PC-3 (cell line): Measurements from ENCODE around the gene DNAH3. TPM values are rescaled to one million over a fixed set of nuclear protein-coding genes. Genes with fewer than 3 reads are reported as not detected.
A peak's percentile ranks its signal among the peaks of the same experiment; 100 is the strongest.

Source experiments
- ATAC-seq: fragments of 200-7000 bp; cut with Tn5 transposase; 2 replicates; pipeline ENCODE4 v1.9.1; 2020; ENCODE audit warnings: mild to moderate bottlenecking, moderate library complexity
- BruUV-seq: library from RNA; stranded (reverse); fragments of 400-500 nt; replicated peaks from 2 replicates; lab custom pipeline; 2021; lab: Mats Ljungman, UMichigan
- CTCF ChIA-PET: fragments of 300-600 bp; sonication (Branson Sonifier 250); formaldehyde crosslinking; loops from one replicate; lab custom pipeline; 2022; ENCODE audit warnings: antibody characterized with exemption; lab: Charles Lee
- POLR2A ChIA-PET: fragments of 300-600 bp; sonication (Branson Sonifier 250); formaldehyde crosslinking; loops from one replicate; lab custom pipeline; 2022; ENCODE audit warnings: antibody characterized with exemption; ENCODE audit not compliant: unreplicated experiment; lab: Charles Lee
- DNase-seq: peaks from one replicate; pipeline ENCODE4 v3.0.0-alpha.2; 2015
- H2AFZ ChIP-seq: fragments of 300-600 bp; sonication (generic); 2 replicates; pipeline ENCODE4 v1.6.0; 2016; ENCODE audit warnings: antibody characterized with exemption, low read length
- H3F3A ChIP-seq: fragments of 300-600 bp; sonication (generic); one replicate; pipeline ENCODE4 v1.6.0; 2017; ENCODE audit warnings: antibody characterized with exemption, low read length, control low read depth, mild to moderate bottlenecking; ENCODE audit not compliant: unreplicated experiment
- H3K27ac ChIP-seq: fragments of 300-600 bp; sonication (generic); 2 replicates; pipeline ENCODE4 v1.5.1; 2016; ENCODE audit warnings: mild to moderate bottlenecking, low read length
- H3K27me3 ChIP-seq: fragments of 300-600 bp; sonication (generic); 2 replicates; pipeline ENCODE4 v1.6.1; 2016; ENCODE audit warnings: low read length, mixed read lengths
- H3K36me3 ChIP-seq: fragments of 300-600 bp; sonication (generic); 2 replicates; pipeline ENCODE4 v1.6.1; 2016; ENCODE audit warnings: low read depth, mixed run types, low read length, mixed read lengths
- H3K4me1 ChIP-seq: fragments of 300-600 bp; sonication (generic); 2 replicates; pipeline ENCODE4 v1.5.1; 2016; ENCODE audit warnings: low read length; ENCODE audit not compliant: insufficient read depth
- H3K4me2 ChIP-seq: fragments of 300-600 bp; sonication (generic); 2 replicates; pipeline ENCODE4 v1.6.0; 2016; ENCODE audit warnings: low read length
- H3K4me3 ChIP-seq: fragments of 300-600 bp; sonication (generic); 2 replicates; pipeline ENCODE4 v1.5.1; 2016; ENCODE audit warnings: mild to moderate bottlenecking, low read length, mixed read lengths
- H3K79me2 ChIP-seq: fragments of 300-600 bp; sonication (generic); 2 replicates; pipeline ENCODE4 v1.6.1; 2017; ENCODE audit warnings: low read length, mixed read lengths
- H3K9ac ChIP-seq: fragments of 300-600 bp; sonication (generic); 2 replicates; pipeline ENCODE4 v1.6.0; 2016; ENCODE audit warnings: mild to moderate bottlenecking, low read length
- H3K9me2 ChIP-seq: fragments of 300-600 bp; sonication (generic); replicated peaks from 2 replicates; pipeline ENCODE4 v1.6.1; 2016; ENCODE audit warnings: mixed run types, low read length, mixed read lengths
- H3K9me3 ChIP-seq: fragments of 300-600 bp; sonication (generic); 2 replicates; pipeline ENCODE4 v1.6.1; 2016; ENCODE audit warnings: low read length, mixed read lengths
- H4K20me1 ChIP-seq: fragments of 300-600 bp; sonication (generic); 2 replicates; pipeline ENCODE4 v1.6.1; 2016; ENCODE audit warnings: low read length, mixed read lengths
- CTCF ChIP-seq: fragments of 300-600 bp; sonication (generic); conservative IDR thresholded peaks from 2 replicates; pipeline ENCODE4 v1.5.1; 2017; ENCODE audit warnings: antibody characterized with exemption, low read depth, mild to moderate bottlenecking, low read length
- EZH2 ChIP-seq: fragments of 300-600 bp; sonication (generic); IDR thresholded peaks from one replicate; pipeline ENCODE4 v1.6.1; 2017; ENCODE audit warnings: antibody characterized with exemption, mild to moderate bottlenecking, low read length; ENCODE audit not compliant: unreplicated experiment
- EZH2phosphoT487 ChIP-seq: fragments of 300-600 bp; sonication (generic); IDR thresholded peaks from 2 replicates; pipeline ENCODE4 v1.6.1; 2018; ENCODE audit warnings: mild to moderate bottlenecking, antibody characterized with exemption, low read length, borderline replicate concordance
- intact Hi-C: fragments of 100-400 bp; cut with micrococcal nuclease; formaldehyde crosslinking; loops from 2 replicates; pipeline ENCODE4 v1.9.0; 2023
- total RNA-seq: library from RNA; depleted of rRNA; stranded (reverse); fragments of >200 nt; gene quantifications from 2 replicates; pipeline ENCODE4 v1.2.3, GENCODE V29; 2014

Gene DNAH3
- total RNA-seq, 1 experiment from 2014 or later = 0.11 TPM

GRCh38 chr16:20944861-20945574 lies 205.6 kb downstream of the DNAH3 start:
- Histone ChIP-seq H3K27me3 (no peaks in the 10 kb centered on the region), H3K79me2 (no peaks in the 10 kb centered on the region), H3K9ac (no peak overlapping the region), H3K4me3 (no peak overlapping the region), H4K20me1 (no peaks in the 10 kb centered on the region), H3F3A (no peaks in the 10 kb centered on the region), H3K4me1 (no peaks in the 10 kb centered on the region), H3K27ac (no peak overlapping the region), H3K9me2 (no peaks in the 10 kb centered on the region), H3K36me3 (no peaks in the 10 kb centered on the region), H3K4me2 (no peak overlapping the region), H3K9me3 (no peaks in the 10 kb centered on the region), H2AFZ (no peak overlapping the region)
- intact Hi-C loops = no loop called here
- no TSS peak for BruUV-seq
- TF ChIP-seq CTCF (no peak; the same call in 1 of the 2 replicates), EZH2 (no peak), EZH2phosphoT487 (no peak)
- DNase-seq = peak; percentile 25
- CTCF ChIA-PET = interaction anchor here (0.6 kb wide), 1 partner anchor 95 kb away, joined by 6 read pairs; no protein-coding TSS in a partner anchor
- POLR2A ChIA-PET = no interaction called here
- peak; percentile 43 for ATAC-seq

GRCh38 chr16:20942256-20942655 lies 208.4 kb downstream of the DNAH3 start:
- Histone ChIP-seq H3K9me2 (no peaks in the 10 kb centered on the region), H4K20me1 (no peaks in the 10 kb centered on the region), H3F3A (no peaks in the 10 kb centered on the region), H3K9ac (no peak overlapping the region), H3K9me3 (no peaks in the 10 kb centered on the region), H3K4me3 (no peak overlapping the region), H3K4me2 (no peak overlapping the region), H3K79me2 (no peaks in the 10 kb centered on the region), H2AFZ (no peak overlapping the region), H3K27ac (no peak overlapping the region), H3K27me3 (no peaks in the 10 kb centered on the region), H3K4me1 (peaks cover 17% of the 10 kb centered on the region), H3K36me3 (no peaks in the 10 kb centered on the region)
- DNase-seq (no peak), ATAC-seq (no peak)
- ChIA-PET CTCF (no interaction called here), POLR2A (no interaction called here)
- intact Hi-C loops = no loop called here
- no peak for TF ChIP-seq CTCF
- TF ChIP-seq EZH2phosphoT487 = no peak
- TF ChIP-seq EZH2 = no peak
- no TSS peak for BruUV-seq

- no peaks in the 10 kb centered on the region for H3K9me3 ChIP-seq
- no peak overlapping the region for H3K4me2 ChIP-seq
- H3K4me3 ChIP-seq = no peak overlapping the region
- no peaks in the 10 kb centered on the region for H4K20me1 ChIP-seq
- POLR2A ChIA-PET = no interaction called here
- H2AFZ ChIP-seq = no peak overlapping the region
- H3F3A ChIP-seq = no peaks in the 10 kb centered on the region
- H3K79me2 ChIP-seq = no peaks in the 10 kb centered on the region
- DNase-seq (no peak), ATAC-seq (no peak)
- TF ChIP-seq CTCF (no peak), EZH2phosphoT487 (no peak), EZH2 (no peak)
- BruUV-seq = no TSS peak
- H3K9me2 ChIP-seq = no peaks in the 10 kb centered on the region
- CTCF ChIA-PET = no interaction called here
- H3K27me3 ChIP-seq = no peaks in the 10 kb centered on the region
- no peak overlapping the region for H3K9ac ChIP-seq
- no peak overlapping the region for H3K27ac ChIP-seq
- intact Hi-C loops = no loop called here
- peaks cover 17% of the 10 kb centered on the region for H3K4me1 ChIP-seq
- H3K36me3 ChIP-seq = no peaks in the 10 kb centered on the region
Measured at GRCh38 chr16:20941636-20941926, 209.1 kb downstream of the DNAH3 start.
